RWPE1 (cell line): ENCODE measurements around the gene SCARF2.

Experiments
- CTCF ChIA-PET: fragments of 350-600 bp; sonication (Branson Sonifier 250); formaldehyde crosslinking; extraction: SDS; loops from one replicate; lab custom pipeline; 2021; lab: Yijun Ruan, JAX
- POLR2A ChIA-PET: fragments of 400-600 bp; formaldehyde crosslinking; extraction: SDS; loops from one replicate; lab custom pipeline; 2020; ENCODE audit warnings: antibody characterized with exemption; ENCODE audit not compliant: low non-redundant PET; lab: Yijun Ruan, JAX
- DNase-seq: peaks from one replicate; pipeline ENCODE4 v3.0.0; 2012; ENCODE audit warnings: low spot score
- H3K27ac ChIP-seq: fragments of 450-650 bp; 2 replicates; pipeline ENCODE4 v1.5.1; 2017
- CTCF ChIP-seq: fragments of 450-650 bp; conservative IDR thresholded peaks from 2 replicates; pipeline ENCODE4 v1.5.1; 2017; ENCODE audit warnings: low read depth, mild to moderate bottlenecking

SCARF2 gene

GRCh38 chr22:20430101-20430719 is 7.4 kb downstream of the SCARF2 start:
- no peak overlapping the region for H3K27ac ChIP-seq
- DNase-seq, result no peak
- ChIA-PET POLR2A (no interaction called here), CTCF (interaction anchor here (0.7 kb wide), 1 partner anchor 27 kb away, joined by 3 read pairs; no protein-coding TSS in a partner anchor)
- TF ChIP-seq CTCF, result no peak

GRCh38 chr22:20429254-20430100 is 8.1 kb downstream of the SCARF2 start:
- CTCF ChIA-PET, result interaction anchor here (0.7 kb wide), 1 partner anchor 27 kb away, joined by 3 read pairs; no protein-coding TSS in a partner anchor
- no peak for DNase-seq
- no peak for TF ChIP-seq CTCF
- H3K27ac ChIP-seq, result no peak overlapping the region
- POLR2A ChIA-PET, result no interaction called here

- POLR2A ChIA-PET, result no interaction called here
- CTCF ChIA-PET, result no interaction called here
- TF ChIP-seq CTCF, result no peak
- DNase-seq, result no peak
- no peak overlapping the region for H3K27ac ChIP-seq
These were observed 8.9 kb downstream of the SCARF2 start for GRCh38 chr22:20428496-20429253.

GRCh38 chr22:20427945-20428417 is 9.6 kb downstream of the SCARF2 start:
- no peak for DNase-seq
- POLR2A ChIA-PET, result no interaction called here
- no peak overlapping the region for H3K27ac ChIP-seq
- TF ChIP-seq CTCF, result no peak
- CTCF ChIA-PET, result interaction anchor here (0.7 kb wide), 1 partner anchor 10 kb away, joined by 5 read pairs; no protein-coding TSS in a partner anchor

GRCh38 chr22:20427104-20427944 is 10.3 kb downstream of the SCARF2 start:
- no peak overlapping the region for H3K27ac ChIP-seq
- ChIA-PET CTCF (interaction anchor here (0.7 kb wide), 1 partner anchor 9 kb away, joined by 5 read pairs; no protein-coding TSS in a partner anchor), POLR2A (no interaction called here)
- no peak for TF ChIP-seq CTCF
- DNase-seq, result no peak
